22Rv1 (cell line): Measurements from ENCODE around the gene NRXN3.

ENCODE experiments used
- CTCF ChIP-seq: fragments of 450-650 bp; IDR thresholded peaks from 2 replicates; pipeline ENCODE4 v1.5.1; 2017; ENCODE audit warnings: mild to moderate bottlenecking
- ZFX ChIP-seq: fragments of 450-650 bp; IDR thresholded peaks from 2 replicates; pipeline ENCODE4 v1.6.1; 2017; ENCODE audit warnings: antibody characterized with exemption, borderline replicate concordance

DNA sequence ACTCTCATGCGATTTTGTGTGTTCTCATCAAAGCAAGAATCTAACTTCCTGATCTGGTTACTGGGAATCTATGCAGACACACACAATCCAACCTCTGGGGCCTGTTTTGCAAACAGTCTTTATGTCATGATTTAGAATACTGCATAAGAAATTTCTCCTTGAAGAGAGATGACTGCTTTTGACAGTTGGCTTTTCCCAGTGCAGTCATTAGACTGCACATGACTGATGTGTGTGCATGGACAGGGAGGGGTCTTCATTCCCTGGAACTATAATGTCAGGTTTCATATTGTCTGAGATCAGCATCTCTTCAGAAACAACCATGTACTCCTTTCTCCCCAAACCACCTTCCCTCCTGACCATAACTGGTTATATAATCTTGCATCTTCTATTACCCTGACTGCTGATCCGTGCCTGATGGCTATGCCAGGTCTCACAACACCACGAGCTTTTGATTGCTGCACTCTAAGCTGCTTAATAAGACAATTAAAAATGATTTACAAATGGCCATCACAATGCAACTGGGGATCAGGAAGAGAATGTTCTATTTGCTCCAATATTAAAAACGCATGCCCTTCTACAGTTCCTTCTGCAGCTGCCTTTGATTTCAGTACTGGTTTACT lies 995.4 kb downstream of the NRXN3 start:
- no peak for TF ChIP-seq CTCF
- TF ChIP-seq ZFX = no peak
